Measurements from ENCODE around the gene PLIN4. TPM values are rescaled to one million over a fixed set of nuclear protein-coding genes. Genes with fewer than 3 reads are reported as not detected.

The PLIN4 gene
- total and polyA plus RNA-seq, 9 of the 15 experiments (the other 6 are each of a cell fraction or from before 2014, with no cell fraction given), result 0.04 to 0.16 (median 0.07) TPM; not detected in 3

- TF ChIP-seq, protein P1, sequence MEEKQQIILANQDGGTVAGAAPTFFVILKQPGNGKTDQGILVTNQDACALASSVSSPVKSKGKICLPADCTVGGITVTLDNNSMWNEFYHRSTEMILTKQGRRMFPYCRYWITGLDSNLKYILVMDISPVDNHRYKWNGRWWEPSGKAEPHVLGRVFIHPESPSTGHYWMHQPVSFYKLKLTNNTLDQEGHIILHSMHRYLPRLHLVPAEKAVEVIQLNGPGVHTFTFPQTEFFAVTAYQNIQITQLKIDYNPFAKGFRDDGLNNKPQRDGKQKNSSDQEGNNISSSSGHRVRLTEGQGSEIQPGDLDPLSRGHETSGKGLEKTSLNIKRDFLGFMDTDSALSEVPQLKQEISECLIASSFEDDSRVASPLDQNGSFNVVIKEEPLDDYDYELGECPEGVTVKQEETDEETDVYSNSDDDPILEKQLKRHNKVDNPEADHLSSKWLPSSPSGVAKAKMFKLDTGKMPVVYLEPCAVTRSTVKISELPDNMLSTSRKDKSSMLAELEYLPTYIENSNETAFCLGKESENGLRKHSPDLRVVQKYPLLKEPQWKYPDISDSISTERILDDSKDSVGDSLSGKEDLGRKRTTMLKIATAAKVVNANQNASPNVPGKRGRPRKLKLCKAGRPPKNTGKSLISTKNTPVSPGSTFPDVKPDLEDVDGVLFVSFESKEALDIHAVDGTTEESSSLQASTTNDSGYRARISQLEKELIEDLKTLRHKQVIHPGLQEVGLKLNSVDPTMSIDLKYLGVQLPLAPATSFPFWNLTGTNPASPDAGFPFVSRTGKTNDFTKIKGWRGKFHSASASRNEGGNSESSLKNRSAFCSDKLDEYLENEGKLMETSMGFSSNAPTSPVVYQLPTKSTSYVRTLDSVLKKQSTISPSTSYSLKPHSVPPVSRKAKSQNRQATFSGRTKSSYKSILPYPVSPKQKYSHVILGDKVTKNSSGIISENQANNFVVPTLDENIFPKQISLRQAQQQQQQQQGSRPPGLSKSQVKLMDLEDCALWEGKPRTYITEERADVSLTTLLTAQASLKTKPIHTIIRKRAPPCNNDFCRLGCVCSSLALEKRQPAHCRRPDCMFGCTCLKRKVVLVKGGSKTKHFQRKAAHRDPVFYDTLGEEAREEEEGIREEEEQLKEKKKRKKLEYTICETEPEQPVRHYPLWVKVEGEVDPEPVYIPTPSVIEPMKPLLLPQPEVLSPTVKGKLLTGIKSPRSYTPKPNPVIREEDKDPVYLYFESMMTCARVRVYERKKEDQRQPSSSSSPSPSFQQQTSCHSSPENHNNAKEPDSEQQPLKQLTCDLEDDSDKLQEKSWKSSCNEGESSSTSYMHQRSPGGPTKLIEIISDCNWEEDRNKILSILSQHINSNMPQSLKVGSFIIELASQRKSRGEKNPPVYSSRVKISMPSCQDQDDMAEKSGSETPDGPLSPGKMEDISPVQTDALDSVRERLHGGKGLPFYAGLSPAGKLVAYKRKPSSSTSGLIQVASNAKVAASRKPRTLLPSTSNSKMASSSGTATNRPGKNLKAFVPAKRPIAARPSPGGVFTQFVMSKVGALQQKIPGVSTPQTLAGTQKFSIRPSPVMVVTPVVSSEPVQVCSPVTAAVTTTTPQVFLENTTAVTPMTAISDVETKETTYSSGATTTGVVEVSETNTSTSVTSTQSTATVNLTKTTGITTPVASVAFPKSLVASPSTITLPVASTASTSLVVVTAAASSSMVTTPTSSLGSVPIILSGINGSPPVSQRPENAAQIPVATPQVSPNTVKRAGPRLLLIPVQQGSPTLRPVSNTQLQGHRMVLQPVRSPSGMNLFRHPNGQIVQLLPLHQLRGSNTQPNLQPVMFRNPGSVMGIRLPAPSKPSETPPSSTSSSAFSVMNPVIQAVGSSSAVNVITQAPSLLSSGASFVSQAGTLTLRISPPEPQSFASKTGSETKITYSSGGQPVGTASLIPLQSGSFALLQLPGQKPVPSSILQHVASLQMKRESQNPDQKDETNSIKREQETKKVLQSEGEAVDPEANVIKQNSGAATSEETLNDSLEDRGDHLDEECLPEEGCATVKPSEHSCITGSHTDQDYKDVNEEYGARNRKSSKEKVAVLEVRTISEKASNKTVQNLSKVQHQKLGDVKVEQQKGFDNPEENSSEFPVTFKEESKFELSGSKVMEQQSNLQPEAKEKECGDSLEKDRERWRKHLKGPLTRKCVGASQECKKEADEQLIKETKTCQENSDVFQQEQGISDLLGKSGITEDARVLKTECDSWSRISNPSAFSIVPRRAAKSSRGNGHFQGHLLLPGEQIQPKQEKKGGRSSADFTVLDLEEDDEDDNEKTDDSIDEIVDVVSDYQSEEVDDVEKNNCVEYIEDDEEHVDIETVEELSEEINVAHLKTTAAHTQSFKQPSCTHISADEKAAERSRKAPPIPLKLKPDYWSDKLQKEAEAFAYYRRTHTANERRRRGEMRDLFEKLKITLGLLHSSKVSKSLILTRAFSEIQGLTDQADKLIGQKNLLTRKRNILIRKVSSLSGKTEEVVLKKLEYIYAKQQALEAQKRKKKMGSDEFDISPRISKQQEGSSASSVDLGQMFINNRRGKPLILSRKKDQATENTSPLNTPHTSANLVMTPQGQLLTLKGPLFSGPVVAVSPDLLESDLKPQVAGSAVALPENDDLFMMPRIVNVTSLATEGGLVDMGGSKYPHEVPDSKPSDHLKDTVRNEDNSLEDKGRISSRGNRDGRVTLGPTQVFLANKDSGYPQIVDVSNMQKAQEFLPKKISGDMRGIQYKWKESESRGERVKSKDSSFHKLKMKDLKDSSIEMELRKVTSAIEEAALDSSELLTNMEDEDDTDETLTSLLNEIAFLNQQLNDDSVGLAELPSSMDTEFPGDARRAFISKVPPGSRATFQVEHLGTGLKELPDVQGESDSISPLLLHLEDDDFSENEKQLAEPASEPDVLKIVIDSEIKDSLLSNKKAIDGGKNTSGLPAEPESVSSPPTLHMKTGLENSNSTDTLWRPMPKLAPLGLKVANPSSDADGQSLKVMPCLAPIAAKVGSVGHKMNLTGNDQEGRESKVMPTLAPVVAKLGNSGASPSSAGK (IDR thresholded peaks at IDR 0.05), result 0 out of 2 replicates have a peak, but pooled peaks have one; percentile 27
- TF ChIP-seq ATF1 (CRISPR knock-in tag; IDR thresholded peaks at IDR 0.05), result no peak
- 0 out of 2 replicates have a peak, but pooled peaks have one; percentile 9 for TF ChIP-seq ATF1 (tag; IDR thresholded peaks at IDR 0.05)
- peak in 1 of 2 experiments; percentile 9 for TF ChIP-seq E2F6 (IDR thresholded peaks at IDR 0.05; ENCODE audit: borderline replicate concordance in 1 of 2, extremely low read depth in 1 of 2, insufficient read depth in 1 of 2, insufficient read length in 1 of 2, low read depth in 1 of 2, low read length in 1 of 2, poor library complexity in 1 of 2, severe bottlenecking in 1 of 2)
- no peak for TF ChIP-seq ZNF717 (CRISPR knock-in tag; IDR thresholded peaks at IDR 0.05)
Observed at GRCh38 chr19:4531562-4532165, 13.4 kb upstream of the PLIN4 start (continued).

Measured in K562 (cell line).